ENCODE measurements around the gene FARS2.

The FARS2 gene

DNA sequence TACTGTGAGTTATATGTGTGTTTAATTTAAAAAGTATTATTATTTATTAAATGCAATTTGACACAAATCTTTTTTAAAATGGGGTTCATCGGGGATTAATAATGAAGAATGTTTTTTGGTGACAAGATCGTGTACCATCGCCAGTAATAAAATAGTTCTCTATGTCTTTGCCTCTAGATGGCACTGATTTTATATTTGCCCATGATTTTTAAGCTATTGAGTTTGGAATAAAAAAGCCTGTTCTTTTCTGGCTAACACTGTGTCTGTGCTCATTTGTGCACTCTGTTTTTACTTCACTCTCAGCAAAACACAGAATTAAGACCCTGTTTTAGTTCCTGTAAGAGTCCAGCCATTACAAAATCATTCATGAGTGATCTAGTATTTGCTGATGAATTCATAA, 127.0 kb downstream of the FARS2 start:
- no peak for DNase-seq (ENCODE audit: low read depth)
- Histone ChIP-seq H3K4me3 (ENCODE audit: low read length) (no peak overlapping the region), H3K36me3 (ENCODE audit: control insufficient read depth, insufficient read depth, low read length, severe bottlenecking) (no peaks in the 10 kb centered on the region), H3K27me3 (replicated peaks; ENCODE audit: control insufficient read depth, insufficient read depth, low read length) (no peaks in the 10 kb centered on the region), H3K9ac (ENCODE audit: low read length) (no peak overlapping the region), H3K4me1 (ENCODE audit: control insufficient read depth, insufficient read depth, low read length) (peaks cover 7% of the 10 kb centered on the region), H3K9me3 (ENCODE audit: control insufficient read depth, low read length) (no peaks in the 10 kb centered on the region)

DNA sequence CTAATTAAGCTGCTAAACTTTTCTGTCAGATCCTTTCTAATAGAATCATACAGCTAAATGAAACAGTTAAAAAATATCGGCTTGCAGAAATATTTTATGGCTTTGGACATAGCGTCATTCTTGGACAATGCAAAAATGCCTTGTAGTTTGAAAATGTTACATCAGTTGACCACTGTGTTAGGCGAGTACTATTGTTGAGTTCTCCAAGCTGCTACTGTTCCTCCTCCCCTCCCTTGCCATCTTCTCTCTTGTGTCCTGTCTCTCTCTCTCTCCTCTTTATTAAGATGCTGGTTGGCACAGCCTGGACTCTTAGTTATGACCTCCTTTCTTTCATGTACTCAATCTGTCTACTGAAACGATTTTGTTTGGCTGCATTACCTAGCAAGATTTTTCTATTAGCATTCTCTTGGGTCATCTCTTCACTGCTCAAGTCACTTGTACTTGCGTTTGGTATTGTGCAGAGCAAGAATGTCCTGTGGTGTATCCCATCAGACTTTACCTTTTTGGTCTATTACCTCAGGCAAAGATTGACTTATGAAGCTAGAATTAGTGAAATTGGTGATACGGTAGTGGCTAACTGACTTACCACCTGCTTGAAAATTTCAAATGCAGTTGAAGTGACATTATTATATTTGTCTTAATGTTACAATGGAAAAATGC, 127.9 kb downstream of the FARS2 start:
- DNase-seq (ENCODE audit: low read depth): peak; percentile 7

DNA sequence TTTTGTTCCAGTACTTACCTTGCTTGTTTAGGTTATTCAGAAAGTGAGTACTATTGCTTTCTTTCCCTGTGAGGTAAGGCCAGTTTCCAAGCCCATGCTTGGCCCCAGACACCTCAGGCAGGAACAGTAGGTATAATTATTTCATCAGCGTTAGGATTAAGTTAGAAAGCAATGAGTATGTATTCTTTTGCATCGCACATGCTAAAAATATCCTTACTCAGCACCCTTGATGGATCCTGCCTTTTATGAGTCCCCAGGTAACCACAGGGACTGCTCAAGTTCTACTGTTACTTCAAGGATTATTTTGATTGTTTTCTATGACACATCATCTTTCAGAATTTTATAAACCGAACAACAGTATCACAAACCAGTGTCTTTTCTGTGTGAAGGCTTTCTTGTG, 128.9 kb downstream of the FARS2 start:
- no peaks in the 10 kb centered on the region for H3K9me3 ChIP-seq (ENCODE audit: control insufficient read depth, low read length)
- no peak for DNase-seq (ENCODE audit: low read depth)

More for the DNA sequence above, 127.9 kb downstream of the FARS2 start:
- Histone ChIP-seq H3K4me3 (ENCODE audit: low read length) (no peak overlapping the region), H3K36me3 (ENCODE audit: control insufficient read depth, insufficient read depth, low read length, severe bottlenecking) (no peaks in the 10 kb centered on the region), H3K27me3 (replicated peaks; ENCODE audit: control insufficient read depth, insufficient read depth, low read length) (no peaks in the 10 kb centered on the region), H3K9me3 (ENCODE audit: control insufficient read depth, low read length) (no peaks in the 10 kb centered on the region), H3K9ac (ENCODE audit: low read length) (no peak overlapping the region), H3K4me1 (ENCODE audit: control insufficient read depth, insufficient read depth, low read length) (peaks cover 7% of the 10 kb centered on the region)

DNA sequence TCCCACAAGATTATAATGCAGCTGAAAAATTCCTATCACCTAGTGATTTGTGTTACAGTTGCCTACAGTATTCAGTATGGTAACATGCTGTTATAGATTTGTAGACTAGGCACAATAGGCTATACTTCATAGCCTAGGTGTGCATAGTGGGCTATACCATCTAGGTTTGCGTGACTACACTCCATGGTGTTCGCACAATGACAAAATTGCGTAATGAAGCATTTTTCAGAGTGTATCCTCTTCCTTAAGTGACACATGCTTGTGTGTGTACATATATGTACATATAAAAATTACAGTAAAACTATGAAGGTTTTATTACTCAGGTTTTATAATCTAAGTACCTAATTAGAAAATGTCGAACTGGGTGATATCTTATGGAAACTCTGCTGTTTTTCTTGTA, 133.0 kb downstream of the FARS2 start:
- no peaks in the 10 kb centered on the region for H3K27me3 ChIP-seq (replicated peaks; ENCODE audit: control insufficient read depth, insufficient read depth, low read length)
- H3K36me3 ChIP-seq (ENCODE audit: control insufficient read depth, insufficient read depth, low read length, severe bottlenecking): no peaks in the 10 kb centered on the region
- no peak overlapping the region for H3K4me3 ChIP-seq (ENCODE audit: low read length)
- no peak overlapping the region for H3K9ac ChIP-seq (ENCODE audit: low read length)
- H3K4me1 ChIP-seq (ENCODE audit: control insufficient read depth, insufficient read depth, low read length): no peaks in the 10 kb centered on the region
- no peaks in the 10 kb centered on the region for H3K9me3 ChIP-seq (ENCODE audit: control insufficient read depth, low read length)
- no peak for DNase-seq (ENCODE audit: low read depth)

More for the DNA sequence above, 128.9 kb downstream of the FARS2 start:
- Histone ChIP-seq H3K4me3 (ENCODE audit: low read length) (no peak overlapping the region), H3K27me3 (replicated peaks; ENCODE audit: control insufficient read depth, insufficient read depth, low read length) (no peaks in the 10 kb centered on the region), H3K9ac (ENCODE audit: low read length) (no peak overlapping the region), H3K36me3 (ENCODE audit: control insufficient read depth, insufficient read depth, low read length, severe bottlenecking) (no peaks in the 10 kb centered on the region), H3K4me1 (ENCODE audit: control insufficient read depth, insufficient read depth, low read length) (peaks cover 7% of the 10 kb centered on the region)

DNA sequence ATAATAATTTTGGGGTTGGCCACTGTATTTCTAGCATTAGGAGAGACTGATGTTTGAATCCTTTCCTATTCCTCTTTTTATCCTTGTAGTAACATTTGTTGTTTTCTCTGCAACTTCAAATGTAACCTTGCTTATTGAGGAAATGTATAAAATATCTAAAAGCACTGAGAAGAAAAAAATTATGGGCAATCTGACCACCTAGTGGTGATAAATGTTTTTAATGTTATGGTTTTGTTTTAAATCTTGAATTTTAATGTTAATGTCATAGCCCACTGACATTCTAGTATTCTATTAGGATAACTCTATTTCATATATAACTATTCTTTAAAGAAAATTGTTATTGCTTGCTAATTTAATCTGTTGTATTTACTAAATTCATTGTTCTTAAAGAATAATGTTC, 134.4 kb downstream of the FARS2 start:
- no peak for DNase-seq (ENCODE audit: low read depth)
- Histone ChIP-seq H3K36me3 (ENCODE audit: control insufficient read depth, insufficient read depth, low read length, severe bottlenecking) (no peaks in the 10 kb centered on the region), H3K4me1 (ENCODE audit: control insufficient read depth, insufficient read depth, low read length) (no peaks in the 10 kb centered on the region), H3K9me3 (ENCODE audit: control insufficient read depth, low read length) (no peaks in the 10 kb centered on the region), H3K4me3 (ENCODE audit: low read length) (no peak overlapping the region), H3K27me3 (replicated peaks; ENCODE audit: control insufficient read depth, insufficient read depth, low read length) (no peaks in the 10 kb centered on the region), H3K9ac (ENCODE audit: low read length) (no peak overlapping the region)

DNA sequence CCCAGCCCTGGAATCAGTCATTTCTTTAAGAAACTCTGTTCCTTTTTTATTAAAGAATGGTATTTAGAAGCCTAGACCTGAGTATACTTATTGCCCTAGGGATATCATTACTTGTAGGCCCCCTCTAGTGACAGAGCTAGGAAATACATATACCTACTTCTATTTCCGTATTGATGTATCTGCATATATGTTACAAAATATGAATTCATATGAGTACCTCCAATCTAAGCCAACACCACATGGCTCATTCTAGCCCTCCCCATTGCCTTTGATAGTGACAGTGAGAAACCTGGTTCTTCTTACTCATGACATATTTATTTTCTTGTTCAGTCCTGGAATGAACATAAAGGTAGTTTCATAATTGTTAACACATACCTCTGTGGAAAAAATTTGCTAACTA, 137.2 kb downstream of the FARS2 start:
- Histone ChIP-seq H3K27me3 (replicated peaks; ENCODE audit: control insufficient read depth, insufficient read depth, low read length) (no peaks in the 10 kb centered on the region), H3K36me3 (ENCODE audit: control insufficient read depth, insufficient read depth, low read length, severe bottlenecking) (no peaks in the 10 kb centered on the region), H3K4me3 (ENCODE audit: low read length) (no peak overlapping the region), H3K9me3 (ENCODE audit: control insufficient read depth, low read length) (peaks cover 5% of the 10 kb centered on the region), H3K9ac (ENCODE audit: low read length) (no peak overlapping the region), H3K4me1 (ENCODE audit: control insufficient read depth, insufficient read depth, low read length) (no peaks in the 10 kb centered on the region)
- DNase-seq (ENCODE audit: low read depth): peak; percentile 61

DNA sequence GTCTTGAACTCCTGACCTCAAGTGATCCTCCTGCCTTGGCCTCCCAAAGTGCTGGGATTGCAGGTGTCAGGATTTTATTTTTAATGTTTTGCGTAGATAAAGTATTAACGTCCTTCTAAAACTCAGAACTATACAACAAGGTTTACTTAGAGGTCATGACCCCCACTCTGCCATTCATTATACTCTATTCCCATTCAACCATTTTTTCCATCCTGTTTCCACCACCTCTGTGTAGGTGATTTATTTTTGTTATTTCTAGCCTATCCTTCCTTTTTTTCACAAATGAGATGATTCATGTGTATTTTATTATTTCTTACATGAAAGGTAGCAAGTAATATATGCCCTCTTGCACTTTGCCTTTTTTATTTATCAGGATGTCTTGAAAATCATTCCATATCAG, 138.1 kb downstream of the FARS2 start:
- Histone ChIP-seq H3K4me1 (ENCODE audit: control insufficient read depth, insufficient read depth, low read length) (no peaks in the 10 kb centered on the region), H3K27me3 (replicated peaks; ENCODE audit: control insufficient read depth, insufficient read depth, low read length) (no peaks in the 10 kb centered on the region), H3K9me3 (ENCODE audit: control insufficient read depth, low read length) (peaks cover 5% of the 10 kb centered on the region), H3K4me3 (ENCODE audit: low read length) (no peak overlapping the region), H3K9ac (ENCODE audit: low read length) (no peak overlapping the region), H3K36me3 (ENCODE audit: control insufficient read depth, insufficient read depth, low read length, severe bottlenecking) (no peaks in the 10 kb centered on the region)
- no peak for DNase-seq (ENCODE audit: low read depth)

DNA sequence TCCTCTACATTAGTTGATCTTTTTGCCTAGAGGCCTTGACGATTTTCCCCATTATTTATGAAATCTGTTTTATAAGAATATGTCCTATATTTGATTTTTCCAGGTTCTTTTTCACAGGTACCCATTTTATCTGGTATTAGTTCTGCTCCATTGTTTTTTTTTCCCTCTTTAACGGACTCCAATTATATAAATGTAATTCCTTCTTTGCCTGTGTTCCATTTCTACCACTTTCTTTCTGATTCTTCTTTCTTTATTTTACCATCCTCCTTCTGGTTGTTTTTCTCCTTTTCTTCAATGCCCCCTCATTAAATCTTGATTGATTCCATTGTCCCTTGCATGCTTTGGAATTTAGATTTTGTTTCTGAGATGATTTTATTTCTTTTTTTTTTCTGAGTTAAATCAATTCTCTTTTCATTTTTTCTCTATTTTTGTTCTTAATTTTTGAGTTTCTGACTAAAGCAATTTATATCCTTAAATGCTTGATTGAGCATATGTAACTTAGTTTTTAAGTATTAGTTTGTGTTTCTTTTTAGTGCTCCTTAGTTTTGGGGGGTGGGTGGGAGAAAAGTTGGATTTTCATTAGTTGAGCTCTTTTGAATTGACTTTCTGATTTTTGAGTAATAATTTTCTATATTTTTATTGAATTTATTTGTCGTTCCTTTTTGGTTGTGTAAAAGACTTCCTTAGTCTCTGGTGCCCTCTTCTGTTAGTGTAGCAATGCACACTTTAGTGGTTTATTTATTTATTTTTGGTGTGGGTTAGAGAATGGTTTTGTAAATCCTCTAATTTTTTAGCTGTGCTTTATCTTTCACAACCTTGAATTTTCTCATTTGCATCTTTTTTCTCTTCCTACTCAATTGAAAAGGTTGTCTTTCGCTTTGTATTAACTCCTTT, 140.8 kb downstream of the FARS2 start:
- H3K9ac ChIP-seq (ENCODE audit: low read length): no peak overlapping the region
- DNase-seq (ENCODE audit: low read depth): peak; percentile 65
- H3K36me3 ChIP-seq (ENCODE audit: control insufficient read depth, insufficient read depth, low read length, severe bottlenecking): no peaks in the 10 kb centered on the region
- peaks cover 5% of the 10 kb centered on the region for H3K9me3 ChIP-seq (ENCODE audit: control insufficient read depth, low read length)
- no peak overlapping the region for H3K4me3 ChIP-seq (ENCODE audit: low read length)
- no peaks in the 10 kb centered on the region for H3K27me3 ChIP-seq (replicated peaks; ENCODE audit: control insufficient read depth, insufficient read depth, low read length)
- no peaks in the 10 kb centered on the region for H3K4me1 ChIP-seq (ENCODE audit: control insufficient read depth, insufficient read depth, low read length)

DNA sequence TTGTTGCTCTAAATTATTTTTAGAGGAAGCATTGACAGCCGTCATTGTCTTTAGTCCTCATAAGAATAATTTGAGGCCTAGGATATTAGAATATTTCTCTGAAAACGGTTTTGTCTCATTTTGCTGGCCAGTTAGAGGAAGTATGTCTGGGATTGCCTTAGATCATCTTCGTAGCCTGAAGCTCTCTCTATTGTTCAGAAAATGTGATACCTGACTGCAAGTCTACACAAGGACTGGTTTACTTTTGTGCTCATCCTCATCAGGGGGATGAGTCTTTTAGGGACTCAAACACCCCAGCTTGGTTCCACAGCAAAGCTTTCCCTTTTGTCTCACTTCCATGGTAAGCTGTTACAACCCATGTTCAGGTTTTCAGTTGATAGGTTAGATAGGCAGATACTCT, 141.8 kb downstream of the FARS2 start:
- Histone ChIP-seq H3K9me3 (ENCODE audit: control insufficient read depth, low read length) (peaks cover 5% of the 10 kb centered on the region), H3K27me3 (replicated peaks; ENCODE audit: control insufficient read depth, insufficient read depth, low read length) (no peaks in the 10 kb centered on the region), H3K4me1 (ENCODE audit: control insufficient read depth, insufficient read depth, low read length) (no peaks in the 10 kb centered on the region), H3K4me3 (ENCODE audit: low read length) (no peak overlapping the region), H3K36me3 (ENCODE audit: control insufficient read depth, insufficient read depth, low read length, severe bottlenecking) (no peaks in the 10 kb centered on the region), H3K9ac (ENCODE audit: low read length) (no peak overlapping the region)
- DNase-seq (ENCODE audit: low read depth): no peak

DNA sequence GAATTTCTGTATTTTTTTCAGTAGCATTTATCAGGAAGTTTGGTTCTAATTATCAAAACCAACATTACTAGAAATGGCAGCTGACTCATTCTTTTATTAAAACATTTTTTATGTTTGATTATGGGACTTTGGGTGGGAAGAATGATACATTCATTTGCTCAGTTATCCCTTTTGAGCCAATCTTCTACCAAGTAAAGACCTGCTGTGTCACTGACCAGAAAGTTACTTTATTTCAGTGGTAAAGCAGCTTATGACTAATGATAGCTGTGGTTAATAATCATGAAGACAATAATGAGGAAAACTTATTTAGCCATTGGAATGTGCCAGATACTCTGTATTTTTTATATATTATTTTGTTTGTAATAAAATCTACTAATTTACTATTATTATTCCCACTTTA, 142.3 kb downstream of the FARS2 start:
- H3K27me3 ChIP-seq (replicated peaks; ENCODE audit: control insufficient read depth, insufficient read depth, low read length): no peaks in the 10 kb centered on the region
- H3K9ac ChIP-seq (ENCODE audit: low read length): no peak overlapping the region
- H3K9me3 ChIP-seq (ENCODE audit: control insufficient read depth, low read length): peaks cover 5% of the 10 kb centered on the region
- H3K4me1 ChIP-seq (ENCODE audit: control insufficient read depth, insufficient read depth, low read length): no peaks in the 10 kb centered on the region
- no peak overlapping the region for H3K4me3 ChIP-seq (ENCODE audit: low read length)
- DNase-seq (ENCODE audit: low read depth): no peak
- H3K36me3 ChIP-seq (ENCODE audit: control insufficient read depth, insufficient read depth, low read length, severe bottlenecking): no peaks in the 10 kb centered on the region

DNA sequence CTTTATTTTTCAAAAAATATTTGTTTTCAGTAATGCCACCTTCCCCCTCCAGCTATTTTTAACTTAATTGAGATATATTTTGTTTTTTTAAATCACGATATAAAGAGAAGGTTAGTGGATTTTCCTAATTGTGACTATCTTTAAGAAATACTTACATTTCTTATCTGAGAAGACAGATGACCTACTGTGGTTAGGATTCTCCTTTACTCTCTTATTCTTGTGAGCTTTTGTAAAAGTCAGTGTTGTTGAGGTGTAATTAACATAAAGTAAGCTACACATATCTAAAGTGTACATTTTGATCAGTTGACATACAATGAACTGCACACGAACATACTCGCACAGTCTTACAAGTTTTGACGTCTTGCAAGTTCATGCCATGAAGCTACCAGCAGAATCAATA, 144.7 kb downstream of the FARS2 start:
- DNase-seq (ENCODE audit: low read depth): no peak
- peaks cover 5% of the 10 kb centered on the region for H3K9me3 ChIP-seq (ENCODE audit: control insufficient read depth, low read length)
- H3K9ac ChIP-seq (ENCODE audit: low read length): no peak overlapping the region
- no peaks in the 10 kb centered on the region for H3K4me1 ChIP-seq (ENCODE audit: control insufficient read depth, insufficient read depth, low read length)
- H3K4me3 ChIP-seq (ENCODE audit: low read length): no peak overlapping the region
- no peaks in the 10 kb centered on the region for H3K36me3 ChIP-seq (ENCODE audit: control insufficient read depth, insufficient read depth, low read length, severe bottlenecking)
- no peaks in the 10 kb centered on the region for H3K27me3 ChIP-seq (replicated peaks; ENCODE audit: control insufficient read depth, insufficient read depth, low read length)
